ENCODE results near the gene RBL2.

DNA sequence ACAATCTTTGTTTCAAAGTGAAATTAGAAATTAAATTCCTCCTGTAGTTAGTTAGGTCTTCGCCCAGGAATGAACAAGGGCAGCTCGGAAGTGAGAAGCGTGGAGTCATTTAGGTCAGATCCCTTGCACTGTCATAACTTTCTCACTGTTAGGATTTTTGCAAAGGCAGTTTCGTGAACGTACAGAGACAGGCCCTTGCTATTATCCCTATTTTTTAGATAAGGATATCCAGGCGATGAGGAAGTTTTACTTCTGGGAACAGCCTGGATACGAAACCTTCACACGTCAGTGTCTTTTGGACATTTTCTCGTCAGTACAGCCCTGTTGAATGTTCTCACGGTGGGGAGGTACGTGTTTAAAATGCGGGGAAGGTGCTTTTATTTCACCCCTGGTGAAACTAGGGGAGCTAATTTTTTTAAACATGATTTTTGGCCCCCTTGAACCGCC, 318 bp upstream of the RBL2 start:
- TF ChIP-seq EP300 (IDR thresholded peaks at IDR 0.05; ENCODE audit: low read depth), result no peak
- TF ChIP-seq POLR2A (IDR thresholded peaks at IDR 0.05), result no peak
- TF ChIP-seq, protein P1, sequence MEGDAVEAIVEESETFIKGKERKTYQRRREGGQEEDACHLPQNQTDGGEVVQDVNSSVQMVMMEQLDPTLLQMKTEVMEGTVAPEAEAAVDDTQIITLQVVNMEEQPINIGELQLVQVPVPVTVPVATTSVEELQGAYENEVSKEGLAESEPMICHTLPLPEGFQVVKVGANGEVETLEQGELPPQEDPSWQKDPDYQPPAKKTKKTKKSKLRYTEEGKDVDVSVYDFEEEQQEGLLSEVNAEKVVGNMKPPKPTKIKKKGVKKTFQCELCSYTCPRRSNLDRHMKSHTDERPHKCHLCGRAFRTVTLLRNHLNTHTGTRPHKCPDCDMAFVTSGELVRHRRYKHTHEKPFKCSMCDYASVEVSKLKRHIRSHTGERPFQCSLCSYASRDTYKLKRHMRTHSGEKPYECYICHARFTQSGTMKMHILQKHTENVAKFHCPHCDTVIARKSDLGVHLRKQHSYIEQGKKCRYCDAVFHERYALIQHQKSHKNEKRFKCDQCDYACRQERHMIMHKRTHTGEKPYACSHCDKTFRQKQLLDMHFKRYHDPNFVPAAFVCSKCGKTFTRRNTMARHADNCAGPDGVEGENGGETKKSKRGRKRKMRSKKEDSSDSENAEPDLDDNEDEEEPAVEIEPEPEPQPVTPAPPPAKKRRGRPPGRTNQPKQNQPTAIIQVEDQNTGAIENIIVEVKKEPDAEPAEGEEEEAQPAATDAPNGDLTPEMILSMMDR (IDR thresholded peaks at IDR 0.05), result no peak
- TF ChIP-seq POLR2AphosphoS5 (IDR thresholded peaks at IDR 0.05), result no peak
